Right forelimb (tissue), 1 donor: ENCODE results near the gene ROBO1.

Experiments
- DNase-seq: peaks from one replicate; pipeline ENCODE4 v3.0.0-alpha.2; 2018

Gene ROBO1

GRCh38 chr3:78963771-78964170 lies 804.0 kb downstream of the ROBO1 start:
- DNase-seq: no peak

- DNase-seq: no peak
Measured at GRCh38 chr3:78957456-78957855, 810.3 kb downstream of the ROBO1 start.

- DNase-seq: no peak
Measured at GRCh38 chr3:78951342-78951945, 816.4 kb downstream of the ROBO1 start.

- no peak for DNase-seq
Measured at GRCh38 chr3:78941587-78941986, 826.2 kb downstream of the ROBO1 start.

GRCh38 chr3:78940626-78941025 lies 827.2 kb downstream of the ROBO1 start:
- no peak for DNase-seq

GRCh38 chr3:78940128-78940527 lies 827.7 kb downstream of the ROBO1 start:
- DNase-seq: no peak

GRCh38 chr3:78937475-78937874 lies 830.3 kb downstream of the ROBO1 start:
- DNase-seq: no peak

- no peak for DNase-seq
Measured at GRCh38 chr3:78927759-78928158, 840.0 kb downstream of the ROBO1 start.

GRCh38 chr3:78926523-78926922 lies 841.3 kb downstream of the ROBO1 start:
- DNase-seq: no peak

- DNase-seq: no peak
Measured at GRCh38 chr3:78924711-78925110, 843.1 kb downstream of the ROBO1 start.

- no peak for DNase-seq
Measured at GRCh38 chr3:78919021-78919755, 848.6 kb downstream of the ROBO1 start.

- no peak for DNase-seq
Measured at GRCh38 chr3:78918361-78919020, 849.3 kb downstream of the ROBO1 start.

- DNase-seq: no peak
Measured at GRCh38 chr3:78917536-78917935, 850.3 kb downstream of the ROBO1 start.

- DNase-seq: no peak
Measured at GRCh38 chr3:78913711-78914110, 854.1 kb downstream of the ROBO1 start.

GRCh38 chr3:78912687-78913086 lies 855.1 kb downstream of the ROBO1 start:
- no peak for DNase-seq

- no peak for DNase-seq
Measured at GRCh38 chr3:78912259-78912658, 855.5 kb downstream of the ROBO1 start.

- DNase-seq: no peak
Measured at GRCh38 chr3:78911394-78911793, 856.4 kb downstream of the ROBO1 start.

- DNase-seq: no peak
Measured at GRCh38 chr3:78908236-78908635, 859.6 kb downstream of the ROBO1 start.

- DNase-seq: no peak
Measured at GRCh38 chr3:78907367-78907766, 860.4 kb downstream of the ROBO1 start.

- no peak for DNase-seq
Measured at GRCh38 chr3:78906930-78907329, 860.9 kb downstream of the ROBO1 start.

- DNase-seq: no peak
Measured at GRCh38 chr3:78906245-78906644, 861.6 kb downstream of the ROBO1 start.

GRCh38 chr3:78905700-78906099 lies 862.1 kb downstream of the ROBO1 start:
- DNase-seq: no peak

GRCh38 chr3:78901544-78901943 lies 866.3 kb downstream of the ROBO1 start:
- DNase-seq: no peak

- DNase-seq: no peak
Measured at GRCh38 chr3:78900880-78901279, 866.9 kb downstream of the ROBO1 start.
